ENCODE results near the gene IDS.

DNA sequence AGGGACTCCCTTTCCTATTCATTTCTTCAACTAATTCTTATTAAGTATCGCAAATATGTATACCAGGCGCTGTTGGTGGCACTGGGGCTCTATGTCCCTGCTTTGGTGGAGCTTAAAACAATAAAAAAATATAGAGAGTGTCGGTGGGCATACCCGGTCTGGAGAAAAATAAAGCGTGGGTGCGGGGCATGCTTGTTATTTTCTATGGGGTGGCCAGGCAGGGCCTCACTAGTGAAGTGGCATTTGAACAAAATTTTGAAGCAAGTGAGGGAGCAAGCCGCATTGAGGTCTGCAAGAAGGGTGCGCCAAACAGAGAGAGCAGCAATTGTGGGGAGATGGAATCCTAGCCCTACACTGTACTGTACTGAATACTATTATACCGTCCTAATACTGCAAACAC lies 565 bp upstream of the IDS start:
- TF ChIP-seq EZH2 (IDR thresholded peaks at IDR 0.05; ENCODE audit: borderline replicate concordance, low read depth, low read length, severe bottlenecking) (no peak), POLR2A (IDR thresholded peaks at IDR 0.05; ENCODE audit: low read depth, low read length) (no peak), MYC (IDR thresholded peaks at IDR 0.05; ENCODE audit: low read depth, low read length) (no peak), JUN (IDR thresholded peaks at IDR 0.05; ENCODE audit: borderline replicate concordance, insufficient read depth, insufficient read length, low read depth) (no peak), GATA2 (IDR thresholded peaks at IDR 0.05; ENCODE audit: insufficient read depth, insufficient read length, low read depth, low read length) (no peak)
- TF ChIP-seq, protein P1, sequence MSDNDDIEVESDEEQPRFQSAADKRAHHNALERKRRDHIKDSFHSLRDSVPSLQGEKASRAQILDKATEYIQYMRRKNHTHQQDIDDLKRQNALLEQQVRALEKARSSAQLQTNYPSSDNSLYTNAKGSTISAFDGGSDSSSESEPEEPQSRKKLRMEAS (IDR thresholded peaks at IDR 0.05; ENCODE audit: insufficient read depth, insufficient read length): no peak
- TF ChIP-seq, protein P2, sequence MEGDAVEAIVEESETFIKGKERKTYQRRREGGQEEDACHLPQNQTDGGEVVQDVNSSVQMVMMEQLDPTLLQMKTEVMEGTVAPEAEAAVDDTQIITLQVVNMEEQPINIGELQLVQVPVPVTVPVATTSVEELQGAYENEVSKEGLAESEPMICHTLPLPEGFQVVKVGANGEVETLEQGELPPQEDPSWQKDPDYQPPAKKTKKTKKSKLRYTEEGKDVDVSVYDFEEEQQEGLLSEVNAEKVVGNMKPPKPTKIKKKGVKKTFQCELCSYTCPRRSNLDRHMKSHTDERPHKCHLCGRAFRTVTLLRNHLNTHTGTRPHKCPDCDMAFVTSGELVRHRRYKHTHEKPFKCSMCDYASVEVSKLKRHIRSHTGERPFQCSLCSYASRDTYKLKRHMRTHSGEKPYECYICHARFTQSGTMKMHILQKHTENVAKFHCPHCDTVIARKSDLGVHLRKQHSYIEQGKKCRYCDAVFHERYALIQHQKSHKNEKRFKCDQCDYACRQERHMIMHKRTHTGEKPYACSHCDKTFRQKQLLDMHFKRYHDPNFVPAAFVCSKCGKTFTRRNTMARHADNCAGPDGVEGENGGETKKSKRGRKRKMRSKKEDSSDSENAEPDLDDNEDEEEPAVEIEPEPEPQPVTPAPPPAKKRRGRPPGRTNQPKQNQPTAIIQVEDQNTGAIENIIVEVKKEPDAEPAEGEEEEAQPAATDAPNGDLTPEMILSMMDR (IDR thresholded peaks at IDR 0.05; ENCODE audit: extremely low read depth in 1 of 2, insufficient read depth in 1 of 2, low read depth in 1 of 2, low read length in 2 of 2): no peak

Data from endothelial cell of umbilical vein (primary cell).